HK-2 (cell line): ENCODE measurements around the gene CACNG3.
"Not testable (repeated sequence)": the region's sequence is repeated elsewhere in the genome, so short reads cannot be mapped to it uniquely, and the experiment has no call there.

Source experiments
- DNase-seq: peaks from one replicate; pipeline ENCODE4 v3.0.0-alpha.2; 2018; ENCODE audit not compliant: unreplicated experiment

CACNG3 gene

GRCh38 chr16:24332582-24333090, 76.5 kb downstream of the CACNG3 start:
- DNase-seq: no peak

GRCh38 chr16:24336491-24336890, 80.4 kb downstream of the CACNG3 start:
- DNase-seq: no peak

- no peak for DNase-seq
These were observed 80.9 kb downstream of the CACNG3 start for GRCh38 chr16:24337013-24337412.

GRCh38 chr16:24343829-24344228, 87.7 kb downstream of the CACNG3 start:
- DNase-seq: not testable (repeated sequence)

- no peak for DNase-seq
These were observed 88.6 kb downstream of the CACNG3 start for GRCh38 chr16:24344784-24345183.

- no peak for DNase-seq
These were observed 89.6 kb downstream of the CACNG3 start for GRCh38 chr16:24345704-24346103.

- no peak for DNase-seq
These were observed 90.6 kb downstream of the CACNG3 start for GRCh38 chr16:24346734-24347133.

GRCh38 chr16:24347556-24347955, 91.4 kb downstream of the CACNG3 start:
- no peak for DNase-seq

GRCh38 chr16:24348545-24349290, 92.6 kb downstream of the CACNG3 start:
- DNase-seq: no peak

GRCh38 chr16:24349320-24349719, 93.2 kb downstream of the CACNG3 start:
- no peak for DNase-seq

- no peak for DNase-seq
These were observed 96.6 kb downstream of the CACNG3 start for GRCh38 chr16:24352746-24353145.

- DNase-seq: no peak
These were observed 97.5 kb downstream of the CACNG3 start for GRCh38 chr16:24353622-24354021.

GRCh38 chr16:24357511-24357910, 101.4 kb downstream of the CACNG3 start:
- no peak for DNase-seq

- no peak for DNase-seq
These were observed 102.0 kb downstream of the CACNG3 start for GRCh38 chr16:24358117-24358516.

- DNase-seq: no peak
These were observed 103.4 kb downstream of the CACNG3 start for GRCh38 chr16:24359490-24359889.

GRCh38 chr16:24360936-24361335, 104.8 kb downstream of the CACNG3 start:
- no peak for DNase-seq

GRCh38 chr16:24364596-24364995, 108.5 kb downstream of the CACNG3 start:
- DNase-seq: no peak

- no peak for DNase-seq
These were observed 111.1 kb downstream of the CACNG3 start for GRCh38 chr16:24367186-24367710.

GRCh38 chr16:24372824-24373223, 116.7 kb downstream of the CACNG3 start:
- no peak for DNase-seq

- no peak for DNase-seq
These were observed 122.9 kb downstream of the CACNG3 start for GRCh38 chr16:24378999-24379398.

GRCh38 chr16:24381470-24382118, 125.5 kb downstream of the CACNG3 start:
- no peak for DNase-seq

GRCh38 chr16:24382762-24383407, 126.8 kb downstream of the CACNG3 start:
- no peak for DNase-seq

GRCh38 chr16:24394341-24394740, 138.2 kb downstream of the CACNG3 start:
- DNase-seq: no peak
